ENCODE results near the gene HSD11B1.

DNA sequence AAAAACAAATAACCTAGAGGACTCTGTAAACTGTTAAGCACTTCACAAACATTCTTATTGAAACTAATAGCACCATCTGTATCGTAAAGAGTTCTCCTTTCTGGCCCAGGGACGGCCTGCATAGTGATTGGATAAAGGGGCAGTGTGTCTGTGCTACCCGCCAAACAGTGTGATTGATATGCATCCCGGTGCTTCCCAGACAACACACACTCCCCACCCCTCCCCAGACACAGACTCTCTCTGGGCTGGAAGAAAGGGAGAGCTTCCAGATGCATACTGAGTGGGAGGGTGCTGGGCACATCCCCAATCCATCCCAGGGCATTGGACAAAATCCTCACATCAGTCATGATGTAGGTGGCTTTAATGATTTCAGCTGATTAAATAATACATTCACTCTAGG lies 3.7 kb downstream of the HSD11B1 start:
- TF ChIP-seq, protein P1, sequence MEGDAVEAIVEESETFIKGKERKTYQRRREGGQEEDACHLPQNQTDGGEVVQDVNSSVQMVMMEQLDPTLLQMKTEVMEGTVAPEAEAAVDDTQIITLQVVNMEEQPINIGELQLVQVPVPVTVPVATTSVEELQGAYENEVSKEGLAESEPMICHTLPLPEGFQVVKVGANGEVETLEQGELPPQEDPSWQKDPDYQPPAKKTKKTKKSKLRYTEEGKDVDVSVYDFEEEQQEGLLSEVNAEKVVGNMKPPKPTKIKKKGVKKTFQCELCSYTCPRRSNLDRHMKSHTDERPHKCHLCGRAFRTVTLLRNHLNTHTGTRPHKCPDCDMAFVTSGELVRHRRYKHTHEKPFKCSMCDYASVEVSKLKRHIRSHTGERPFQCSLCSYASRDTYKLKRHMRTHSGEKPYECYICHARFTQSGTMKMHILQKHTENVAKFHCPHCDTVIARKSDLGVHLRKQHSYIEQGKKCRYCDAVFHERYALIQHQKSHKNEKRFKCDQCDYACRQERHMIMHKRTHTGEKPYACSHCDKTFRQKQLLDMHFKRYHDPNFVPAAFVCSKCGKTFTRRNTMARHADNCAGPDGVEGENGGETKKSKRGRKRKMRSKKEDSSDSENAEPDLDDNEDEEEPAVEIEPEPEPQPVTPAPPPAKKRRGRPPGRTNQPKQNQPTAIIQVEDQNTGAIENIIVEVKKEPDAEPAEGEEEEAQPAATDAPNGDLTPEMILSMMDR (IDR thresholded peaks at IDR 0.05), result no peak
- TF ChIP-seq EP300 (IDR thresholded peaks at IDR 0.05), result no peak
- TF ChIP-seq POLR2A (IDR thresholded peaks at IDR 0.05), result no peak
- TF ChIP-seq POLR2AphosphoS5 (IDR thresholded peaks at IDR 0.05), result no peak
